ENCODE results near the gene SGPP2. TPM values are rescaled to one million over a fixed set of nuclear protein-coding genes. Genes with fewer than 3 reads are reported as not detected.
A peak's percentile ranks its signal among the peaks of the same experiment; 100 is the strongest.
"Not testable (repeated sequence)": the region's sequence is repeated elsewhere in the genome, so short reads cannot be mapped to it uniquely, and the experiment has no call there.

Gene SGPP2
- total and polyA plus RNA-seq, 7 donors = 0.06 to 0.29 (median 0.10) TPM; not detected in 2

- intact Hi-C loops (cut with DNase I) = loop anchor here in 1 of 2 donors (2.0 kb wide), 1 partner anchor 24 kb away; no protein-coding TSS in a partner anchor
- H3K9me3 ChIP-seq = no peaks in the 10 kb centered on the region
Measured at GRCh38 chr2:222582928-222583327, 158.6 kb downstream of the SGPP2 start.

GRCh38 chr2:222584589-222584988 lies 160.2 kb downstream of the SGPP2 start:
- DNase-seq; intact Hi-C loops (cut with DNase I); ATAC-seq; H3K4me3 ChIP-seq; H3K9me3 ChIP-seq; H3K36me3 ChIP-seq (ENCODE audit: insufficient read depth in 1 of 2, low read depth in 1 of 2); H3K27me3 ChIP-seq (ENCODE audit: insufficient read depth in 3 of 3, low read length in 2 of 3); H3K4me1 ChIP-seq; H3K27ac ChIP-seq: not testable (repeated sequence)
- 91 to 94% (median 94%) methylated on average over 8 of the region's 8 CpGs for WGBS, 3 donors

More at GRCh38 chr2:222582928-222583327, 158.6 kb downstream of the SGPP2 start:
- no peak overlapping the region for H3K27ac ChIP-seq
- peaks cover 2% of the 10 kb centered on the region for H3K4me1 ChIP-seq
- TF ChIP-seq CTCF (IDR thresholded peaks at IDR 0.05) = peak; percentile 5
- H3K36me3 ChIP-seq (ENCODE audit: insufficient read depth in 1 of 2, low read depth in 1 of 2) = peaks cover 0 to 5% of the 10 kb centered on the region in 2 donors
- H3K4me3 ChIP-seq = no peak overlapping the region
- H3K27me3 ChIP-seq (ENCODE audit: insufficient read depth in 3 of 3, low read length in 2 of 3) = no peaks in the 10 kb centered on the region
- ATAC-seq (no peak), DNase-seq (no peak)

GRCh38 chr2:222591661-222592060 lies 167.3 kb downstream of the SGPP2 start:
- TF ChIP-seq CTCF (IDR thresholded peaks at IDR 0.05) = no peak
- intact Hi-C loops (cut with DNase I) = no loop called here
- Histone ChIP-seq H3K4me1 (no peaks in the 10 kb centered on the region), H3K9me3 (no peaks in the 10 kb centered on the region), H3K4me3 (no peak overlapping the region), H3K27me3 (ENCODE audit: insufficient read depth in 3 of 3, low read length in 2 of 3) (no peaks in the 10 kb centered on the region), H3K36me3 (ENCODE audit: insufficient read depth in 1 of 2, low read depth in 1 of 2) (peaks cover 0 to 25% of the 10 kb centered on the region in 2 donors), H3K27ac (no peak overlapping the region)
- DNase-seq (no peak), ATAC-seq (no peak)
- WGBS, 3 donors = 53 to 90% (median 81%) methylated on average over 1 of the region's 1 CpG

GRCh38 chr2:222592176-222592575 lies 167.8 kb downstream of the SGPP2 start:
- Histone ChIP-seq H3K27me3 (ENCODE audit: insufficient read depth in 3 of 3, low read length in 2 of 3) (no peaks in the 10 kb centered on the region), H3K36me3 (ENCODE audit: insufficient read depth in 1 of 2, low read depth in 1 of 2) (peaks cover 0 to 31% of the 10 kb centered on the region in 2 donors), H3K27ac (no peak overlapping the region), H3K9me3 (no peaks in the 10 kb centered on the region), H3K4me3 (no peak overlapping the region), H3K4me1 (no peaks in the 10 kb centered on the region)
- 45 to 71% (median 52%) methylated on average over 2 of the region's 2 CpGs for WGBS, 3 donors
- ATAC-seq = peak in 3 of 4 donors; percentile 38 to 67 (median 53)
- no peak for TF ChIP-seq CTCF (IDR thresholded peaks at IDR 0.05)
- DNase-seq = no peak
- intact Hi-C loops (cut with DNase I) = no loop called here

GRCh38 chr2:222594679-222595078 lies 170.3 kb downstream of the SGPP2 start:
- Histone ChIP-seq H3K36me3 (ENCODE audit: insufficient read depth in 1 of 2, low read depth in 1 of 2) (peaks cover 3 to 54% of the 10 kb centered on the region in 2 donors), H3K9me3 (no peaks in the 10 kb centered on the region), H3K4me3 (no peak overlapping the region), H3K27me3 (ENCODE audit: insufficient read depth in 3 of 3, low read length in 2 of 3) (no peaks in the 10 kb centered on the region), H3K27ac (no peak overlapping the region), H3K4me1 (no peaks in the 10 kb centered on the region)
- intact Hi-C loops (cut with DNase I) = no loop called here
- ATAC-seq = peak; percentile 66 to 92 (median 81)
- WGBS, 3 donors = 94 to 100% (median 95%) methylated on average over 1 of the region's 1 CpG
- DNase-seq = no peak
- TF ChIP-seq CTCF (IDR thresholded peaks at IDR 0.05) = no peak

Data from psoas muscle (tissue), 8 donors.